ENCODE measurements around the gene MMP28. TPM values are rescaled to one million over a fixed set of nuclear protein-coding genes. Genes with fewer than 3 reads are reported as not detected.

The MMP28 gene
- total RNA-seq, 1 donor, result 8.1 TPM

Other genes with a start within 250 kb of the MMP28 start
- gene SLFN14, start 234.8 kb downstream of the MMP28 start, total RNA-seq, result 3.8 TPM
- gene PEX12, start 217.1 kb downstream of the MMP28 start, total RNA-seq, result 3.1 TPM
- gene AP2B1, start 208.3 kb downstream of the MMP28 start, total RNA-seq, result 42.8 TPM
- 0.10 TPM for gene RASL10B, start 64.0 kb downstream of the MMP28 start, total RNA-seq
- under 0.01 TPM for gene GAS2L2, start 42.4 kb downstream of the MMP28 start, total RNA-seq
- not detected for gene C17orf50, start 34.8 kb downstream of the MMP28 start, total RNA-seq
- 72.4 TPM for gene TAF15, start 13.8 kb upstream of the MMP28 start, total RNA-seq
- gene HEATR9, start 73.2 kb upstream of the MMP28 start, total RNA-seq, result 0.63 TPM
- gene CCL5, start 84.7 kb upstream of the MMP28 start, total RNA-seq, result 139 TPM
- not detected for gene RDM1, start 135.1 kb upstream of the MMP28 start, total RNA-seq
- not detected for gene LYZL6, start 148.1 kb upstream of the MMP28 start, total RNA-seq
- not detected for gene CCL16, start 185.9 kb upstream of the MMP28 start, total RNA-seq
- not detected for gene CCL14, start 191.1 kb upstream of the MMP28 start, total RNA-seq
- not detected for gene CCL15, start 205.9 kb upstream of the MMP28 start, total RNA-seq
- not detected for gene CCL23, start 222.3 kb upstream of the MMP28 start, total RNA-seq

All from mononuclear cell (primary cell).